ENCODE data around the gene PGLYRP2. TPM values are rescaled to one million over a fixed set of nuclear protein-coding genes. Genes with fewer than 3 reads are reported as not detected.

The PGLYRP2 gene
- total RNA-seq, 3 donors from 2014 or later (not counting 1 experiment from before 2014, with no cell fraction given): 0.21 to 0.28 TPM; not detected in 1

DNA sequence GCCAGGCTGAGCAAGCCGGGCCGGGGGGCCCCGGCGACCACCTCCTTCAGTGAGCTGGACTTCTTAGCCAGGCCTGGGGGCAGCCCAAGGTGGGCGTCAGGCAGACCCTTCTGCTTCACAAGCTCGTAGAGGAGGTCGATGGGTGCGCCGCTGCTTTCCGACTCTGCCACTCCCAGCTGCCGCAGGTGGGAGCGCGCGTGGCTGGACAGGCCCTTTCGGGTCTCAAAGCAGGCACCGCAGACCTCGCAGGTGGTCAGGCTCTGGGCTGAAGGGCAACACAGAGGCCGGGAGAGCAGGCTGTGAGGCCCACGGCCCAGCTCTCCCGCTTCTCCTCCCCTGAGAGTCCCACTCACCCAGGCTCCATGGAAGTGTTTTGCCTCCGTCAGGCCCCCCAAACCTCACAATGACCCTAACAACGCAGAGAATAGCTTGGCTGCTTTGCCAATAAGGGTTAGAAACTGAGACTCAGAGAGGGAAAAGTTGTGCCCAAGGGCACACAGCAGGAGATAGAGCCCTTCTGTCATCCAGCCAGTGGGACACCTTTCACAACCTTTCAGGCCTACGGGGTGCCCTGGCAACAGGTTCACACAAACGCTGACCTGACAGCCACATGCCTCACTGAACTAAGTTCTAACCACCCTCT, 49.4 kb downstream of the PGLYRP2 start:
- WGBS (ENCODE audit: insufficient coverage): 95% methylated on average over 24 of the region's 24 CpGs
- no peaks in the 10 kb centered on the region for H3K9me3 Mint-ChIP-seq
- H3K27me3 Mint-ChIP-seq (ENCODE audit: low read depth in 2 of 2): no peaks in the 10 kb centered on the region
- peaks cover 24 to 30% of the 10 kb centered on the region in 2 donors for H3K4me1 Mint-ChIP-seq
- Histone ChIP-seq H3K9me3 (ENCODE audit: control insufficient read depth, insufficient read depth, low read length) (no peaks in the 10 kb centered on the region), H3K27ac (ENCODE audit: low read length) (no peak overlapping the region), H3K36me3 (ENCODE audit: control insufficient read depth, insufficient read depth, low read length) (peaks cover 28% of the 10 kb centered on the region), H3K27me3 (ENCODE audit: control insufficient read depth, insufficient read depth, low read length) (no peaks in the 10 kb centered on the region), H3K4me1 (ENCODE audit: control insufficient read depth, insufficient read depth, low read length) (peaks cover 33% of the 10 kb centered on the region), H3K4me3 (ENCODE audit: low read length) (no peak overlapping the region)
- H3K4me3 Mint-ChIP-seq: no peak overlapping the region
- H3K27ac Mint-ChIP-seq: no peak overlapping the region
- intact Hi-C loops (cut with micrococcal nuclease): no loop called here
- H3K36me3 Mint-ChIP-seq: no peaks in the 10 kb centered on the region
- DNase-seq (no peak), ATAC-seq (no peak)
- TF ChIP-seq, protein P1, sequence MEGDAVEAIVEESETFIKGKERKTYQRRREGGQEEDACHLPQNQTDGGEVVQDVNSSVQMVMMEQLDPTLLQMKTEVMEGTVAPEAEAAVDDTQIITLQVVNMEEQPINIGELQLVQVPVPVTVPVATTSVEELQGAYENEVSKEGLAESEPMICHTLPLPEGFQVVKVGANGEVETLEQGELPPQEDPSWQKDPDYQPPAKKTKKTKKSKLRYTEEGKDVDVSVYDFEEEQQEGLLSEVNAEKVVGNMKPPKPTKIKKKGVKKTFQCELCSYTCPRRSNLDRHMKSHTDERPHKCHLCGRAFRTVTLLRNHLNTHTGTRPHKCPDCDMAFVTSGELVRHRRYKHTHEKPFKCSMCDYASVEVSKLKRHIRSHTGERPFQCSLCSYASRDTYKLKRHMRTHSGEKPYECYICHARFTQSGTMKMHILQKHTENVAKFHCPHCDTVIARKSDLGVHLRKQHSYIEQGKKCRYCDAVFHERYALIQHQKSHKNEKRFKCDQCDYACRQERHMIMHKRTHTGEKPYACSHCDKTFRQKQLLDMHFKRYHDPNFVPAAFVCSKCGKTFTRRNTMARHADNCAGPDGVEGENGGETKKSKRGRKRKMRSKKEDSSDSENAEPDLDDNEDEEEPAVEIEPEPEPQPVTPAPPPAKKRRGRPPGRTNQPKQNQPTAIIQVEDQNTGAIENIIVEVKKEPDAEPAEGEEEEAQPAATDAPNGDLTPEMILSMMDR (IDR thresholded peaks at IDR 0.05): no peak

DNA sequence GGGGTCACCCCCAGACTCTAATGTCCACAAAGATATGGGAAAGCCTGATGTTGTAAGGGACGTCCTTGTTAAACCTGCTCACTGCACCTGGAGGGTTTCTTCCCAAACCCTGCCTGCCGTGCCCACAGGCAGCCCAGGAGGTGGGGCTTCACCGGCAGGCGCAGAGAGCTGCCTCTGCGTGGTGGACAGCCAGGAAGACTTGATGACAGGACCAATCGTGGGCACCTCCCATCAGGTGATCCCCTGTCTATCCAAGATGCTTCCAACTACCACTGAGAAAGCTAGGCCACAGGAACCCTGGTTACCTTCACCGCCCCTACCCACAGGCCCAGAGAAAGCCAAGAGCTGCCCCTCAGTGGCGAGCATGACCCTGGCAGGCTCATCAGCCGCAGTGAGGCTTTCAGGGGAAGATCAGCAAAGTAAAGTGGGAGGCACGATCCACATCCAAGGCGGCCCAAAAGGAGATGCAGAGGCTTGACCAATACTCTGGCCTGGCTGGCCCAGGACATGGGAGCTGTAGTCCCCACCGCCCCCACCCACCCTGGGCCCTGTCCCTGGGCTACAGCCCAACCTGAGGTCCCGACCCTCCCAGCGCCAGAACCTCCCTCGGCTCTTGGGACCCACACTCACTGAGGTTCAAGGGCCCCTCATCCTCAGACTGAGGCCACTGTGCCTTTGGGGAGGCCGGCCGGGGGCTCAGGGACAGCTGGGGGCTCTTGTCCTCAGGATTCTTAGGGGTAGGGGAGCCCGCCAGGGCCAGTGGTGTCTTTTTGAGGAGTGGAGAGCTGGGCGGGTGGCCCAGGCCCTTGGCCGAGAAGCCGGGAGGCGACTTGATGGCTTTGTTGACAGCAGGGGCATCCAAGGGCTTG, 50.1 kb downstream of the PGLYRP2 start:
- Histone ChIP-seq H3K27ac (ENCODE audit: low read length) (no peak overlapping the region), H3K9me3 (ENCODE audit: control insufficient read depth, insufficient read depth, low read length) (no peaks in the 10 kb centered on the region), H3K4me1 (ENCODE audit: control insufficient read depth, insufficient read depth, low read length) (peaks cover 33% of the 10 kb centered on the region), H3K27me3 (ENCODE audit: control insufficient read depth, insufficient read depth, low read length) (no peaks in the 10 kb centered on the region), H3K4me3 (ENCODE audit: low read length) (no peak overlapping the region), H3K36me3 (ENCODE audit: control insufficient read depth, insufficient read depth, low read length) (peaks cover 33% of the 10 kb centered on the region)
- intact Hi-C loops (cut with micrococcal nuclease): no loop called here
- TF ChIP-seq, protein P1 (IDR thresholded peaks at IDR 0.05): no peak
- H3K36me3 Mint-ChIP-seq: no peaks in the 10 kb centered on the region
- ATAC-seq (no peak), DNase-seq (no peak)
- no peaks in the 10 kb centered on the region for H3K9me3 Mint-ChIP-seq
- peak overlapping the region; percentile 25 for H3K4me3 Mint-ChIP-seq
- H3K27me3 Mint-ChIP-seq (ENCODE audit: low read depth in 2 of 2): no peaks in the 10 kb centered on the region
- H3K4me1 Mint-ChIP-seq: peaks cover 24 to 30% of the 10 kb centered on the region in 2 donors
- WGBS (ENCODE audit: insufficient coverage): 96% methylated on average over 22 of the region's 22 CpGs
- no peak overlapping the region for H3K27ac Mint-ChIP-seq

DNA sequence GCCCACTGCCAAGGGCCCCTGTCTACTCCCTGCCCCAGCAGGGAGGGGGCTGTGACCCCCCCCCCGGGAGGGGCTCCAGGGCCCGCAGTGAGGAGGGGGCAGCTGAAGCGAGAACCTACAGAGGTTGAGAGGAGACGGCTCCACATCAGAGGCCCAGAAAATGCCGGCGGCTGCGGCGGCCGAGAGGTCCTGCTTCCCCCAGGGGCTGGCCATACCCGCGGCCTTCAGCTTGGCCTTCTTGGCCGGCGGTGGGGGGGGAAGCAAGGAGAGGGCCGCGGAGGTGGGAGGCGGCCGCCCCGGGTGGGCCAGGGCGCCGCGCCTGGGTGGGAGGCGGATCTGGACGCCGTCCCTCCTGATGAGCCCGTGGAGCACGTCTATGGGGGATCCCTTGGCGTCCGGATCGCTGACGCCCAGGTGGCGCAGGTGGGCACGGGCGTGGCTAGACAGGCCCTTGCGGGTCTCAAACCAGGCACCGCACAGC, 51.3 kb downstream of the PGLYRP2 start:
- H3K9me3 Mint-ChIP-seq: no peaks in the 10 kb centered on the region
- H3K4me1 Mint-ChIP-seq: peaks cover 18 to 24% of the 10 kb centered on the region in 2 donors
- Histone ChIP-seq H3K4me3 (ENCODE audit: low read length) (no peak overlapping the region), H3K27ac (ENCODE audit: low read length) (no peak overlapping the region), H3K9me3 (ENCODE audit: control insufficient read depth, insufficient read depth, low read length) (no peaks in the 10 kb centered on the region), H3K36me3 (ENCODE audit: control insufficient read depth, insufficient read depth, low read length) (peaks cover 44% of the 10 kb centered on the region), H3K4me1 (ENCODE audit: control insufficient read depth, insufficient read depth, low read length) (peaks cover 26% of the 10 kb centered on the region), H3K27me3 (ENCODE audit: control insufficient read depth, insufficient read depth, low read length) (no peaks in the 10 kb centered on the region)
- intact Hi-C loops (cut with micrococcal nuclease): no loop called here
- DNase-seq (no peak), ATAC-seq (no peak)
- 98% methylated on average over 35 of the region's 35 CpGs for WGBS (ENCODE audit: insufficient coverage)
- TF ChIP-seq, protein P1 (IDR thresholded peaks at IDR 0.05): no peak
- no peak overlapping the region for H3K27ac Mint-ChIP-seq
- H3K4me3 Mint-ChIP-seq: no peak overlapping the region
- no peaks in the 10 kb centered on the region for H3K36me3 Mint-ChIP-seq
- no peaks in the 10 kb centered on the region for H3K27me3 Mint-ChIP-seq (ENCODE audit: low read depth in 2 of 2)
